Activated CD4-positive, alpha-beta T cell treated with anti-CD3 and anti-CD28 coated beads, Interleukin-10, Interleukin-2, amounts not matched to agents 100 ng/mL and 50 ng/mL, durations not matched to agents 16 hours and 8 hours (primary cell): ENCODE measurements around the gene STAMBPL1.
"Not testable (repeated sequence)": the region's sequence is repeated elsewhere in the genome, so short reads cannot be mapped to it uniquely, and the experiment has no call there.

Experiments
- DNase-seq: peaks from one replicate; pipeline ENCODE4 v3.0.0-alpha.2; 2020

Gene STAMBPL1

DNA sequence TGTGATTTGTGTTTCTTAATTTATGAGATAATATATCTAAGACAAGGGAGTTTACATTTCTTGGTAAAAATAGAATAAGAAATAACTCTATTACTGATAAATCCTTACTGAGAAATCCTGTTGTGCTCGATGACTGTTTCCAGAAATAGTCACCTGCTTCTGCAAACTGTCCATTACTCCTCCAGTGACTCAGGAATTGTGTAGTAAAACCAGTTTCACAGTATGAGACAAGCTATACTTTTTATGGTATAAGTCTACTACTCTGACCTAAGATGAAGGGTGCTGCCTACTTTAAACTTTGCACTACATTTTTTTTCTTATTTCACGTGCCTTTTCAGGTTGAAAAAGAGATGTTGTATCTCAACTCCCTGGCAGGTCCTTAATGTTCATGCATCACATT lies 21.6 kb upstream of the STAMBPL1 start:
- peak; percentile 64 for DNase-seq

GRCh38 chr10:88861036-88861435 lies 19.0 kb upstream of the STAMBPL1 start:
- no peak for DNase-seq

GRCh38 chr10:88865281-88865876 lies 14.7 kb upstream of the STAMBPL1 start:
- no peak for DNase-seq

- DNase-seq: no peak
Measured at GRCh38 chr10:88866454-88866853, 13.6 kb upstream of the STAMBPL1 start.

GRCh38 chr10:88870089-88870488 lies 10.0 kb upstream of the STAMBPL1 start:
- DNase-seq: no peak

GRCh38 chr10:88873757-88874156 lies 6.3 kb upstream of the STAMBPL1 start:
- no peak for DNase-seq

DNA sequence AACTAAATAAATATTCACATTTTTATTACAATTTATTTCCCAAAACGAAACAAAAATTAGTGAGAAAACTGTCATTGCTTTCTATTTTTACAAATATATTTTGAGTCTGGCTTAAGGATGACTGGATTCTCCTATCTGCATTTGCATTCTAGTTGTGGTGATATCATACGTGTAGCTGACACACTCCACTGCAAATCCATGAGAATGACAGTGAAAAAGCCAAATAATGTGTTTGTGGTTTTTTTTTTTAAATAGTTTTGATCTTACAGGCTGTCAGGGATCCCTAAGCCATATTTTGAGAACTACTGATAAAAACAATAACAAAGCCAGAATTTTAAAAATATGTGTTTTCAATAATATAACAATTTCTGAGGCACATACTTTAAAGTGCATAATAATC lies 5.8 kb upstream of the STAMBPL1 start:
- DNase-seq: no peak

DNA sequence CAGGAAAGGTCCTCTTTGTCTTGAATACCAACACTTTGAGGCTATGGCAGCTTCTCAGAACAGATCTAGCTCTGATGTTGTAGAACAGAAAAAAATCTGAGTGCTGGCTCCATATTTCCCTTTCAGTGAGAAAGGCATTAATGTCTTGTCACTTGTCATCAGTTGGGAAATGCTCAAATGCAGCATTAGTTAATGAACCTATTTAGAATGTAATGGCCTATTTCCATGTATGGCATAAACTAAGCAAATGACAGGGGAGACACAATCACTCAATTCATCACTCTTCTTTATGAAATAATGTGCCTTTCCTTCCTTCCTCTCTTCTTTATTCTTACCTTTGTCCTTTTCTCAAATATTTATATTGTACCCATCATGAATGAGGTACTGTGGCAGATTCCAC lies 5.0 kb upstream of the STAMBPL1 start:
- no peak for DNase-seq

DNA sequence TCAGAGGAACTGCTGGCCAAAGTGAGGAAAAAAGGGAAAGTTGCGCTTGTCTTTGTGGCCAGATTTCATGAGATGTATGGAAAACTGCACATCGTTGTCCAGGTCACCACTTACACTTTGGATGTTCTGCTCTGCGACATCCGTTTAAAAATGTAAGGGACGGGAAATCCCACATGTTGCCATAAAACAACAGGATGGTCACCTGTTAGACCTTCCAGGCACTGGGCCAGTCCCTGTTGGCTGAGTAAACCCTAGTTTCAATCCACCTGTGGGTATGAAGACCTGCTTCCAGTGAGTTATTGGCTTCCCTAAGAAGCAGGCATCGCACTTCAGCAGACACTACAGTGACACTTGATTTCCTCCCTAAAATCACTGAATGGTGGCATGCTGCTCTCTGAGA lies 2.7 kb upstream of the STAMBPL1 start:
- DNase-seq: no peak

DNA sequence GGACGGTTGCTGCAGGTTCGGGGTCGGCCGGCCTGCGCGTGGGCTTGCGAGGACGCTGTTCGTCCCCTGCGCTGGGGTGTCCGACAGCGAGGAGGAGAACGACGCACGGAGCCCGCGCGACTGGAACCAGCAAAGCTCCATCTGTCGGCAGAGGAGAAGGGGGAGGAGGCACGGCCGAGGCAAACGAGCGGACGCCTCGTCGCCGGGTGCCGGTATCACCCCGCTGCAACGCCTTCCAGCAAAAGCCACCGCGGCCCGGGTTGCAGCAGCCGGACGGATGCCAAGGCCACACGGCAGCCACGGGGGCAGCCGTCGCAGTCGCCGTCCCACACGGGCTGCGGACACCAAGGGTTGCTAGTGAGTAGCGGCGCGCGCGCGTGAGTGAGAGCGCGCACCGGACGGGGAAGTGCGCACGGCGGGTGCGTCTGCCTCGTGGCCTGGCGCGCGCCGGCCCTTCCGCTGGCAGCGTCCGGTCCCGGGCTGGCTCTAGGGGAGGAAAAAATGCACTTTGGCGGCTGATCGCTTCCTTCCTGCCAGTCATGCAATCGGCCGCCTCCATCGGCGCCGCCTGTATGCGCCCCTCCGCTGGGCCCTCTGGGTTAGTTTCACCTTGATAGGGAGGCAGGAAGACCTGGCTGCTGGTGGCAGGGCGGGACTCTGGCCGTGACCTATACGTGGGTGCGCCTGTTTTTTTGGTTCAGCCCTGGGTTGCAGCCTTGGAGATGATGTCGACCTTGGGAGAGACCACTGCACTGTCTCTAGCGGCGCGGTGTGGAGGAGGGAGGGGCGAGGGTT lies 434 bp downstream of the STAMBPL1 start:
- DNase-seq: peak; percentile 92

DNA sequence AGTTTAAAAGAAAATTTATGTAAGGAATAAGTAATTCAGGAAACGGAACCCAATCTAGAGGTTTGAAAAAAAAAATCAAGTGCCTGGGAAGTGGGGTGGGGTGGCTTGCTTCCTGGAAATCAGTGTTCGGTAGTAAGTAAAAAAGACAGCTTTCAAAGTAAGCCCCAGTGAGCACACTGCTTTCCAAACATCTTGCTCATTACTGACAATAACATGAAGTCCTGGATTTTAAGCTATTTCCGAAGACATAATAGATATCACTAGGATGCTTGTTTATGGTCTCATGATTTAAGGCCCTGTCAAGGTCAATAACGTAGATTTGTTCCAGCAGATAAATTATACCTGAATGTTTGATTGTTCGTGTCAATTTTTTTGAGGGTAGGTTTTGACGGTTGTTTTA lies 1.3 kb downstream of the STAMBPL1 start:
- no peak for DNase-seq

DNA sequence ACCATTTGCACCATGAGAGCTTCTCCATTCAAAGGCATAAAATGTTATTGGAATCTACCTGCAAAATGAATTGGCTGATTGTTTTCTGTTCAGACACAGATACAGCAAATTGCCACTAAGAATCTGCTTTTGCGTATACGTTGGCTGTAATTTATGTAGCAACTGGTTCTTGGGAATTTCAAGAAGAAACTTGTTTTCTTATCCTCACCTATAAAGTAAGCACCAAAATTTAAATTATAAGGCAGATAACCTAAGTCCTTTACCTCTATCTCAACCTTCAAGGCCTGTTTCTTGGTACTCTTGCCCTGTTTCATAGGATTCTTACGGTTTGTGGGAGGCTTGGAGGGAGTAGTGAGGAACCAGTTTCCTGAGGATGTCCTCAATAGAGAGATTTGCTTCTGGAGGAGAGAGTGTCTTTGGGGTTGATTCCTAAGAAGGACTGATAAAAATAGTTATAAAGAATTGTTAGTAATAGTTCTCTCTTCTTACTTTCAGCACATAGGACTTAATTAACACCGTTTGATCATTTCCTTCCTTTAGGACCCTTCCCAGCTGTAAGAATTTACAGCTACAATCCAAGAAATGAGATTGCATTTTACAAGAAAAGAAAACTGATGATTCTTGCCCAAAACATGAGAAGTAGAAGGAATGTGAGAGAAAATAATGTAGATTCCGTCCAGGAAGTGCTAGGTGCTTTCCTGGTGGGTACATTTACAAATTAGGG lies 2.0 kb downstream of the STAMBPL1 start:
- DNase-seq: no peak

DNA sequence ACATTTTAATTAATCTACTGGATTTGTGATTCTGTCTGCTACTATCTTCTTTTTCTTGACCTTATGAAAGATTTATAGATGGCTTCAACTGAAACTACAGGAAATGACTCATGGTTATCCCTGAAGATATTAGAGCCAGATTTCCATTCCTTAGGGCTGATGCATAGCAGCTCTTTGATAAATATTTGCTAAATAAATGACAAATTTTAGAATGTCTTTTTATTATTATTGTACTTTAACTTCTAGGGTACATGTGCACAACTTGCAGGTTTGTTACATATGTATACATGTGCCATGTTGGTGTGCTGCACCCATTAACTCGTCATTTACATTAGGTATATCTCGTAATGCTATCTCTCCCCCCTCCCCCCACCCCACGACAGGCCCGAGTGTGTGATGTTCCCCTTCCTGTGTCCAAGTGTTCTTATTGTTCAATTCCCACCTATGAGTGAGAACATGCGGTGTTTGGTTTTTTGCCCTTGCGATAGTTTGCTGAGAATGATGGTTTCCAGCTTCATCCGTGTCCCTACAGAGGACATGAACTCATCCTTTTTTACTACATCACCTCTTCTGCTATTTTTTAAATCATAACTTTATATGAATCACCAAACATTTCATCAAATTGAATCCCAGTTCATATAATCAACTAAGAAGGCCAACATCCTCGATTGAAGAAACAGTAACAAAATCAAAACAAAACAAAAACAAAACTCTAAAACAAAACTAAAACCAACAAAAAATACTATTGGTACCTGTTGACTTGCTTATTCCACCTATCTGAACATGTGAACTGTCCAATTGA lies 2.8 kb downstream of the STAMBPL1 start:
- not testable (repeated sequence) for DNase-seq

DNA sequence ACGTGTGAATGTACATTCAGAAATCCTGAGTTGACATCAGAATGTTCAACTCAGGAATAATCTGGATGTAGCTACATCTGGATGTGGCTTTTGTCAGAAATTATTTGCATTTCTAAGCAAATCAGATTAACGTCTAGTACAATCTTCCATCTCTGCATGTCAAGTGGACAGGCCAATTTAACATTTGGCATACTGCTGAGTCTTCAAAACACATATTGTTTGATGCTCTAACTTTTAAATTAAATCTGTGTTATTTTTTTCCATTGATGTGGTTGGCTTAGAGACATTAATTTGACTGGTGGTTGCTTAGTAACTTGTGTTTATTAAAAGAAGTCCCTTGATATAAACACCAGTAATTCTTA lies 3.4 kb downstream of the STAMBPL1 start:
- no peak for DNase-seq

DNA sequence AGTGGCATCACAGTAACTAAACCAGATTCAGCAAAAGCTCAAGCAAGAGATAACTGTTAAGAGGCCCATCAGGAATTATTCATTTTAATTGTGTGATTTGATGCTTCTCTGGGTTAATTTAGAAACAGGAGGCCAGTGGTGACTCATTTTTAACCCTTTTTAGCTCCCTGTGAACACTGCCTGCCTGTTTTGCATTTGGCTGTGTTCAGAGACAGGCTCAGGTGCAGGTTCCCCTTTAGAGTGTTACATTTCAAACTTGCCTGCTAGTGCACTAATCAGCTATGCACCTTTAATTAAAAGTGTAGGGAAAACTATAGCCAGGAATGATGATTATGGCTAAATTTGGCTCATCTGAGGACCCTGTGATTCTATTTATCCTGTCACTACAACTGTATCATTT lies 6.5 kb downstream of the STAMBPL1 start:
- peak; percentile 88 for DNase-seq

DNA sequence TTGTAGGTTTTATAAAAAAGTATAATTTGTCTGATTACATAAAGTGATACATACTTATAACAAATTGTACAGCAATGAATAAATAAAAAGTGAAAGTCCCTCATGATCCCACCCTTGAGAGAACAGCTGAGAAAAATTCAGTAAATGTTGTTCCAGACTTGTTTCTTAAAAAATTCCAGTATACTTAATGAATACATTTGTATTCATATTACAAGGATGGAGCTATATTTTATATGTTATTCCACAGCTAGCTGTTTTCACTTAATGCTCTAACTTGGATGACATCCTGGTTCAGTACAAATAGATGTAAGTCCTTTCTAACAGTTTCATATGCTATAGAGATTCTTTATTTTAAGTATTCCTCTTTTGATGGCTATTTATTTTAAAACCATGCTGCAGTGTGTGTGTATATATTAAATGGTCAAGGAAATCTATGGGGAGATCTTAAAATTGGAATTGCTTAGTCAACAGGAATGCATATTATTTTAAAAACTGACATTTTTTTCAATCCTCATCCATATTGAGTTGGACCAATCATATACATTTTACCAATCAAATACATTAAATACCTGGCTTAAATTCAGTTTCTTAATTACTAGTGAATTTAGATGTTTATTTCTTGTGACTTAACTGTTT lies 8.9 kb downstream of the STAMBPL1 start:
- DNase-seq: no peak

DNA sequence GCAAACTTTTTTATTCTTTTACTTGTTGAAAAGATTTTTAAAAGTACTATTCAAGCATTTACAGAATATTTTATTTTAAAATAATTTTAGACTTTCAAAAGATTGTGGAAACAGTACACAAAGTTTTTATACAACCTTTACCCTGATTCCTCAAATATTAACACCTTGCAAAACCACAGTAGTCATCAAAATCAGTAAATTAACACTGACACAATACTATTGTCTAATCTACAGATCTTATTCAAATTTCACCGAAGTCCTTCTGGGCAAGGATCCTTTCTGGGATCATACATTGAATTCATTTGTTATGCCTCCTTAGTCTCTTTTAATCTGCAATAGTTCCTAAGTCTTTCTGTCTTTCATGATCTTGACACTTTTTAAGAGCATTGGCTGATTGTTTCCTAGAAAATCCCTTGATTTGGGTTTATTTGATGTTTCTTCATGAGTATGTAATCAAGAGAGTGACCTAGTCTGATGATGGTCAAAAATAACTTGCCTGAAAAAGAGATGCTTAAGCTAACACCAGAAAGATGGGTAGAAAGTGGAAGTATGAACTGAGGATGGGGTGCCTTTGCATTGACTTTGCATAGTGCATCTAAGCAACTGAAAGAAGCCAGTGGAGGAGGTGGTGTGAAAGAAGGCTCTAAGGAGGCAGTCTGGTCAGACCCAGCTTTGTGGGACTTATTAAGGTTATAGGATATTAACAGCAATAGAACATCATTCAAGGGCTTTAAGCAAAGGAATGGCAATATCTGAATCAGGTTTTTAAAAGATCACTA lies 9.7 kb downstream of the STAMBPL1 start:
- no peak for DNase-seq

- no peak for DNase-seq
Measured at GRCh38 chr10:88890681-88891381, 10.8 kb downstream of the STAMBPL1 start.

DNA sequence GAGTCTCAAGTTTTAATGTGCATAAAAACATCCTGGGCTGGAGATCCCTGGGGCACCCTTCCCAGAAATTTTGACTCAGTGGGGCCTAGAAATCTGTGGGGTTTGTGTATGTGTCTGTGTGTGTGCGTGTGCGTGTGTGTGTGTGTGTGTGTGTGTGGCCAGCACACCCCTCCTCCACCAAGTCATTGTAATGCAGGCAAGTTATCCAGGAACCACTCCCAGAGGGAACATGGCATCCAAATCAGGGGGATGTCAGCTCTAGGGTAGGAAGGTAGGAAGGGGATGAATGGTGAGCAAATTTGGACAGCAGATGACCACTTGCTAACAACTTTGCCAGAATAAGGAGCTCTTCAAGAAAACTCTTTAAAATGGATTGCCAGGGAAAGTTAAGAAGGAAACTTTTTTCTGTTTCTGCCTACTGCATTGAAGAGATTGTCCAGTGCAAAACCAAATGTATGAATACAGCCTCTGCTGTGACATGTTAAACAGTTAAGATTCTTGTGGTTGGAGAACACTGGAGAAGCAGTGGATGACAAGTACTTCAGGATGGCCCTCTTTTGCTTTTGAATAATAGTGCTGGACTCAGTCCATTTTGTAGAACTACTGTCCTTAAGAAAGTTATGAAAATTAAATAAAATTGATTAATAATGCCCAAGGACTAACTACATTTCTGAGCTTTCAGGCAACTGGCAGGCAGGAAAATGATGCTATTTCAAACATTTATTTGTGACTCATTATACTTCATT lies 12.3 kb downstream of the STAMBPL1 start:
- no peak for DNase-seq

- DNase-seq: no peak
Measured at GRCh38 chr10:88893611-88894010, 13.6 kb downstream of the STAMBPL1 start.

DNA sequence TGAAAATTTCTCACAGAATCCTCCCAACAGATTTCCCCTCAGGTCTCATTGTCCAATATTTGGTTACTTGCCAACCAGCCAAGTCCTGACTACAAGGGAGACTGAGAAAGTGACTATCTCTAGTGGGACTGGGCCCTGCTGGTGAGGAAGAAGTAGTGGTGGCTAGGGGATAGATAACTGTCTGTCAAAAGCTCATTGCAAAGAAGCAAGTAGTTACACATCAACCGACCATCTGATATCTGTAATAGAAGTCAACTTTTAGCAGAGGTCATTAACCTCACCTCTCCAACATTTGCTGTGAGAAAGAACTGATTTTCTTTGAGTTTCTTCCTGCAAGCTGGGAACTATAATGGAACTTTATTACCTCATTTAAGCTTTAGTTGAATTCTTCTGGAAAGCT lies 15.2 kb downstream of the STAMBPL1 start:
- no peak for DNase-seq
